Left colon (tissue), 2 donors: ENCODE data around the gene CAVIN3. TPM values are rescaled to one million over a fixed set of nuclear protein-coding genes. Genes with fewer than 3 reads are reported as not detected.

ENCODE experiments used
- ATAC-seq: fragments of 200-7000 bp; cut with Tn5 transposase; one replicate; pipeline ENCODE4 v1.9.1; 2020; ENCODE audit warnings: mild to moderate bottlenecking, moderate library complexity
- DNase-seq, 2 donors: peaks; one replicate each; pipeline ENCODE4 v3.0.0-alpha.2; 2020
- intact Hi-C, 2 donors: fragments of 100-400 bp; cut with DNase I in 1 of 2; cut with micrococcal nuclease in 1 of 2; formaldehyde crosslinking; loops; one replicate each; pipeline versions ENCODE4 v1.11.2 to v1.14.0; 2022; cut with DNase I, micrococcal nuclease
- total RNA-seq, 2 donors: library from RNA; stranded (reverse); fragmentation: NEBNext Ultra II Directional; extraction: Animal tissue kit (Norgen Biotek cat#: 25700); gene quantifications; one replicate each; pipeline ENCODE4 v1.2.1, GENCODE V29; 2021
- donor health status: DM: no; HTN: no; CAD: no.
- donor health status: DM: yes; HTN: yes; CAD: no.

CAVIN3 gene
- total RNA-seq, 2 donors from 2014 or later, result 4.6 to 22.4 TPM

GRCh38 chr11:6328321-6328720 lies 8.0 kb upstream of the CAVIN3 start:
- ATAC-seq, result no peak
- no peak for DNase-seq
- intact Hi-C loops, result no loop called here

DNA sequence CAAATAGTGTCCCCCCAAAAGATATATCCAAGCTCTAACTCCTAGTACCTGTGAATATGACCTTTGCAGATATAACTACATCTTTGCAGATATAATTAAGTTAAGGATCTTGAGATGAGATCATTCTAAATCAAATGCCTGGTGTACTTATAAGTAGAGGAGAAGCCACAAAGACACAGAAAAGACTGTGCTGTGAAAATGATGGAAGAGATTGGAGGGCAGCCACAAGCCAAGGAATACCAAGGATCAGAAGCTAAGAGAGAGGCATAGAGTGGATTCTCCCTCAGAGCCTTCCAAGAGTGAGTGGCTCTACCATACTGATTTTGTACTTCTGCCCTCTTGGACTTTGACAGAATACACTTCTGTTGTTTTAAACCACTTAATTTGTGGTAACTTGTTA lies 7.5 kb upstream of the CAVIN3 start:
- intact Hi-C loops, result no loop called here
- DNase-seq (no peak), ATAC-seq (no peak)

- intact Hi-C loops, result no loop called here
- ATAC-seq, result no peak
- no peak for DNase-seq
Observed at GRCh38 chr11:6326985-6327384, 6.7 kb upstream of the CAVIN3 start.

- ATAC-seq (no peak), DNase-seq (no peak)
- intact Hi-C loops, result no loop called here
Observed at GRCh38 chr11:6326303-6326702, 6.0 kb upstream of the CAVIN3 start.

DNA sequence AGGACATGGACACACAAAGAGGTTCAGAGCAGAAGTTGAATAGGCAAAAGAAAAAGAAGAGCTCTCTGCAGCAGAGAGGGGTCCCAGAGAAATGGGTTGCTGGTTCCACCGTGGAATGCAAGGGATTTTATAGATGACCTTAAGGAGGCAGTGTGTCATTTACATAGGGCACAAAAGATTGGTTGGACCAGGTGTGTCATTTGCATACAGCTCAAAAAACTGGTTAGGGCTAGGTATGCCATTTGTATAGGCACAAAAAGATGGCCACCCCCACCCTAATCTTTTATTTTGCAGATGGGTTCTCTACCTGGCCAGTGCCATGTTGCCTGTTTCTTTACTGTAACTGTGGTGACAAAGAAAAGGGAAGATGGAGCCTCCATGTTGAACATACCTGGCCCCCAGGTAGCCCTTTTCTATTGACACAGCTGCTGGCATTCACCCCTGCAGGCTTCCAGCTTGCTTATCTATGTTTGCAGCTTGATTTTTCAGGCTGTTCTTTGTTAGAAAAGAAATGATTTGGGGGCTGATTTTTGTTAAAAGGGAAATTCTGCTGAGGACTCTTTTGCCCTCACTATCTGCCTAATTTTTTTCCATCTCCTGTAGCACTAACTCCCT lies 3.1 kb upstream of the CAVIN3 start:
- ATAC-seq (no peak), DNase-seq (no peak)
- intact Hi-C loops, result no loop called here

DNA sequence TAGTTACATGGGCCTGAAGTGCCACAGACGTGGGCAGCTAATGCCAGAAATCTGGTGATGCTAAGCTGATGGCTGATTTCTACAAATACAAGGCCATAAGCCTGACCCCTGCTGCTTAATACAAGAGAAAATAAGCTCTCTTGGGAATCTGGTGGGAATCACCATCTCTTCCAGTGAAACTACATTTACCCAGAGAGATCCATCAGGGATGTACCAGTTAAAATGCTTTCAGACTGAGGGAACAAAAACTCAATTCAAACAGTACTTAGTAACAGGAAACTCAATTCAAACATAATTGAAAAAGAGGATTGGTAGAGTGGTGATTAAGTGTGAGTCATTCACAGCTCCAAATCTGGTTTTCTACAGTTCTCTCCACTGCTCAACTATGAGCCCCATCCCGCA lies 1.7 kb upstream of the CAVIN3 start:
- DNase-seq, result no peak
- intact Hi-C loops, result no loop called here
- no peak for ATAC-seq

DNA sequence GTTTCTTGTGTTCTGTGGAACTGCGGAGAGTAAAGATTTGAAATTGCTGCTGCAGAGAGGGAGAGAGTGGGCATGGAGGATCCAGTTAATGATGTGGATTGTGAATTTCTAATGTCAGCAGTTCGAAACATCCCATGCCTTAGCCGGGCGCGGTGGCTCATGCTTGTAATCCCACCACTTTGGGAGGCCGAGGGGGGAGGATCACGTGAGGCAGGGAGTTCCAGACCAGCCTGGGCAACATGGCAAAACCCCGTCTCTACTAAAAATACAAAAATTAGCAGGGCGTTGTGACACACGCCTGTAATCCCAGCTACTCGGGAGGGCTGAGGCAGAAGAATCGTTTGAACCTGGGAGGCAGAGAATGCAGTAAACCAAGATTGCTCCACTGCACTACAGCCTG lies 1.1 kb upstream of the CAVIN3 start:
- ATAC-seq (no peak), DNase-seq (peak in 1 of 2 donors; percentile 16)
- intact Hi-C loops, result no loop called here

DNA sequence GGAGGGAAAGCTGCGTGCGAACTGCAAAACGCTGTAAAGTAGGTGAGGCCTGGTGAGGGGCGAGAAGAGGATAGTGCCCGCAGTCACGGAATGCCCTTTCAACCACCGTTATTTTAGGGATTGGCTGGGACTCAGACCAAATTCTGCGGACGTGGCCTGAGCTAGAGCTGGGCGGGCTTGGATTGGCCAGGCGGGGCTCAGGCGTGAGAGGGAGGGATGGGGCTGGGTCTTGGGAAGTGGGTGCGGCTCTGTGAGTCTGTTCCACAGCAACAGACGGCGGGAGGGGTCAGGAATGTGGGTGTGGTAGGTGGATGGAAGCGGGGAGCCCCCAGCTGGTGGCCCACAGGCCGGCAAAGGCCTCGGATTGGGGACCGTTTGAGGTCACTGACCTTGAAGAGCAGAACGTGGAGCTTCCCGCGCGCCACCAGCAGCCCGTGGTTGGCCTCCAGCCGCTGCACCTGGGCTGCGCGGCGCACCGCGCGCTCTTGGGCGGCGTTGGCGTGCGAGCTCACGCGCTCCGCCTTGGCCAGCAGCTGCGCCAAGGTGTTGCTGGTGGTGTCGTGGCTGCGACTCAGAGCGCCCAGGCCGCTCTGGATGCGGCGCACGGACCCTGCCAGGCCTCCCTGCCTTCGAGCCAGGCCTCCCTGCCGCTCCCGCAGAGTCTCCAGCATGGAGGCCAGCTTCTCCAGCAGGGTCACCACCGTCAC lies 444 bp downstream of the CAVIN3 start:
- ATAC-seq (peak; percentile 91), DNase-seq (peak; percentile 73 to 90)
- intact Hi-C loops, result loop anchor here in 1 of 2 donors (5.0 to 10.0 kb wide), 2 partner anchors 83 to 295 kb away; partner anchors contain the start of gene CNGA4

- ATAC-seq, result peak; percentile 13
- peak; percentile 20 to 33 for DNase-seq
- intact Hi-C loops, result loop anchor here in 1 of 2 donors (5.0 to 10.0 kb wide), 2 partner anchors 82 to 294 kb away; partner anchors contain the start of gene CNGA4
Observed at GRCh38 chr11:6319001-6319703, 1.1 kb downstream of the CAVIN3 start.

GRCh38 chr11:6318204-6318603 lies 2.1 kb downstream of the CAVIN3 start:
- intact Hi-C loops, result loop anchor here in 1 of 2 donors (5.0 to 10.0 kb wide), 2 partner anchors 81 to 293 kb away; partner anchors contain the start of gene CNGA4
- DNase-seq (no peak), ATAC-seq (no peak)

DNA sequence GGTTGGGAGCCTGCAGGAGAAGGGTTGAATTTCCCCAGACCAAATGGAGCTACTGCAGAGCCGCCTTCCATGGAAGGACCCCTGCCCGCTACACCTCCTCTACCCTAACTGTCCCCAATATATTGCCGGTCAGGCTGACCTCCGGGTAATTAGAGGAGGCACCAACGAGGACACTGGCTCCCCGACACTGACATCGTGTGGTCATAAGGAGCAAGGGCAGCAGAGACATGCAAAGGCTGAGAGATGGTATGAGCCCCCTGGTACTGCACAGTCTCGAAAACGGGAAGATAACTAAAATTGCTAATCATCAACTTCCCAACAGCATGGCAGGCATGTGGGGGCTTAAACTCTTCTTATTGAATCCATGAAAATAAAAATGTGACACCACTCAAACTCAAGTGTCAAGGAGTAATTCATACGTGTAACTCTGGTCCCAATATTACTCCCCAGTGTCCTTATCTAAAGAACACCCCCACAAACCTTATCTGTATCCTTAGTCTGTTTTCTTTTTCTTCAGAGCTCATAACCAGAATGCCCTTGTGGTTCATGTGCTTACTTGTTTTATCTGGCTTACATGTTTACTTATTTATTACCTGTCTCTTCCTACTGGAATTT lies 4.4 kb downstream of the CAVIN3 start:
- intact Hi-C loops, result loop anchor here in 1 of 2 donors (5.0 to 10.0 kb wide), 2 partner anchors 79 to 291 kb away; partner anchors contain the start of gene CNGA4
- ATAC-seq (peak; percentile 53), DNase-seq (peak; percentile 41 to 53)

- intact Hi-C loops, result loop anchor here in 1 of 2 donors (10.0 kb wide), 1 partner anchor 287 kb away; no protein-coding TSS in a partner anchor
- ATAC-seq (no peak), DNase-seq (no peak)
Observed at GRCh38 chr11:6312106-6312505, 8.2 kb downstream of the CAVIN3 start.

DNA sequence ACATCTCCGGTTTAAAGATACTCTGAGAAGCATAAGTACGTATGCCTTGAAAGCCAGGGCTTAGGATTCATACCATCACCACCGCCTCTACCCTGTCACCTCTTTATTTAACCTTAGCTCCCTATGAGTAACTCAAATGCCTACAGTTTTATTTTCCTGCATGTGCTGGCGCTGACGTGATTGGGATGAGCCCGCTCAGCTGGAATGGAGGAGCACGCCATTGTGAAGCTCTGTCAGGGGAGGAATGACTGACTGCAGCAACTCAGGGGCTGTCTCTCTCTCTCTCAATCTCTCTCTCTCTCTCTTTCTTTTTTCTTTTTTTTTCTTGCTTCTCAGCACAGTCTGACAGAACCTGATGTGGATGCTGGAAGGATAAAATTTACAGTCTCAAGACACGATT lies 12.4 kb downstream of the CAVIN3 start:
- ATAC-seq (no peak), DNase-seq (no peak)
- intact Hi-C loops, result no loop called here

GRCh38 chr11:6305297-6305696 lies 15.0 kb downstream of the CAVIN3 start:
- DNase-seq (no peak), ATAC-seq (no peak)
- intact Hi-C loops, result no loop called here

DNA sequence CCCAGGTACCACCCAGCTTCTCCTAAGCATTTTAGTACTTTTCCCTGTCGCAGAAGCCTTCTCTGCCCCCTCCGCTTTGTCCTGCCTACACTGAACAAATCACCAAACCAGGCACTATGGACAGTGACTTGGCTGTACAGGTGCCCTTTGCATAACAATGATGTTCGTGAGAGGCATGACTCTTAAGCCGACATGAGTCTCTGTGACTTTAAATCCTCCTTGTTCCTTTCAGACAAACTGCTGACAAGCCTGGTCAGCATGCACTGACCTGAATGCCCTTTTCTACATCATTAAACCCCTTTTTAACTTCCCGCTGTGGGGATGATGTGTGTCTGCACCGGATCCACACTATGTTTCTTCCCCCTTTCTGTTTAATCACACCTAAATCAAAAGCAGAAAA lies 16.6 kb downstream of the CAVIN3 start:
- DNase-seq, result no peak
- ATAC-seq, result no peak
- intact Hi-C loops, result no loop called here

GRCh38 chr11:6301096-6301495 lies 19.2 kb downstream of the CAVIN3 start:
- DNase-seq (no peak), ATAC-seq (no peak)
- intact Hi-C loops, result no loop called here

- DNase-seq (no peak), ATAC-seq (no peak)
- intact Hi-C loops, result no loop called here
Observed at GRCh38 chr11:6300325-6300724, 20.0 kb downstream of the CAVIN3 start.

GRCh38 chr11:6298605-6299004 lies 21.7 kb downstream of the CAVIN3 start:
- peak; percentile 87 for ATAC-seq
- DNase-seq, result peak in 1 of 2 donors; percentile 45
- intact Hi-C loops, result no loop called here

GRCh38 chr11:6297831-6298230 lies 22.5 kb downstream of the CAVIN3 start:
- intact Hi-C loops, result no loop called here
- ATAC-seq (no peak), DNase-seq (no peak)
